NCI-H748 (cell line): ENCODE data around the gene GNA12.

ENCODE experiments used
- DNase-seq: peaks from one replicate; lab custom pipeline; 2025; ENCODE audit not compliant: unreplicated experiment; lab: John Stamatoyannopoulos, UW

Gene GNA12

DNA sequence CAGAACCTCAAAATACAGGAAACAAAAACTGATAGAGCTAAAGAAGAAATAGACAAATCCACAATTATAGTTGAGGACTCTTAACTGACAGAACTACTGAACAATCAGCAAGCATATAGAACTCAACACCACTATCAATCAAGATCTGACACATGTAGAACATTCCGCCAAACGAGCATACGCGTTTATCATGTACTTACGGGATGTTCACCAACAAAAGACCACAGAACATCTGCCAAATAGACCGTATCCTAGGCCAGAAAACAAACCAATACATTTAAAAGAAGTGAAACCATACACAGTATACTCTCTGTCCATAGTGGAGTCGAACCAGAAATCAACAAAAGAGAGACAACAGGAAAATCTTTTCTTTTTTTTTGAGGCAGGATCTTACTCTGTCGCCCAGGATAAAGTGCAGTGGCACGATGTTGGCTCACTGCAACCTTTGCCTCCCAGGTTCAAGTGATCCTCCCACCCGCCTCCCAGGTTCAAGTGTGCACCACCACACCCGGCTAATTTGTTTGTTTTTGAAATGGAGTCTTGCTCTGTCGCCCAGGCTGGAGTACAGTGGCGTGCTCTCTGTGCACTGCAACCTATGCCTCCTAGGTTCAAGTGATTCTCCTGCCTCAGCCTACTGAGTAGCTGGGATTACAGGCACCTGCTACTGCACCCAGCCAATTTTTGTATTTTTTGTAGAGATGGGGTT lies 5.1 kb downstream of the GNA12 start:
- DNase-seq = peak; percentile 19

DNA sequence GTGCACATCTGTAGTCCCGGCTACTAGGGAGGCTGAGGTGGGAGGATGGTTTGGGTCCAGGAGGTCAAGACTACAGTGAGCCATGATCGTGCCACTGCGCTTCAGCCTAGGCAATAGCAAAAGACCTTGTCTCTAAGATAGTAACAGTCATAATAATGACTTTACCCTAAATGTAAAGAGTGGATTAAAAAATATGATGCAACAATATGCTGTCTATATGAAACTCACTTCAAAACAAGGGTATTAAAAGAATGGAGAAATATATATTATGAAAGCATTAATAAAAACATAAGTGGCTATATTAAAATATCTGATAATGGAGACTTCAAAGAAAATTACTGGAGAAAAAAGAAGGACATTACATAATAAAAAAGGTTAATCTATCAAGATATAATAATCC lies 5.7 kb downstream of the GNA12 start:
- DNase-seq = no peak

DNA sequence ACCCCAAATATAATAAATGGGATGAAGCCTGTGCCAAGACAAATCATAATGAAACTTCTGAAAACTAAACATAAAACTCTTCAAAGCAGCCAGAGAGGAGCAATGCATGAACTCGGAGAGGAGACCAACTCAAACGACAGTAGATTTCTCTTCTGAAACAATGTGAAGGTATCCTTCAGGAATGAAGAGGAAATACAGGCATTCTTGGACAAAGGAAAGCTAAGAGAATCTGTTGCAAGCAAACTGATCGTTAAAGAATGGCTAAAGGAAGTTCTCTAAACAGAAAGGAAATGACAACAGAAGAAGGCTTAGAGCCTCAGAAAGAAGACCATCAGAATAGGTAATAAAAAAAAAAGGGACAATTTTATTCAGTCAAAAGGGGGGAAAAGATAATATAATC lies 6.6 kb downstream of the GNA12 start:
- DNase-seq = no peak

DNA sequence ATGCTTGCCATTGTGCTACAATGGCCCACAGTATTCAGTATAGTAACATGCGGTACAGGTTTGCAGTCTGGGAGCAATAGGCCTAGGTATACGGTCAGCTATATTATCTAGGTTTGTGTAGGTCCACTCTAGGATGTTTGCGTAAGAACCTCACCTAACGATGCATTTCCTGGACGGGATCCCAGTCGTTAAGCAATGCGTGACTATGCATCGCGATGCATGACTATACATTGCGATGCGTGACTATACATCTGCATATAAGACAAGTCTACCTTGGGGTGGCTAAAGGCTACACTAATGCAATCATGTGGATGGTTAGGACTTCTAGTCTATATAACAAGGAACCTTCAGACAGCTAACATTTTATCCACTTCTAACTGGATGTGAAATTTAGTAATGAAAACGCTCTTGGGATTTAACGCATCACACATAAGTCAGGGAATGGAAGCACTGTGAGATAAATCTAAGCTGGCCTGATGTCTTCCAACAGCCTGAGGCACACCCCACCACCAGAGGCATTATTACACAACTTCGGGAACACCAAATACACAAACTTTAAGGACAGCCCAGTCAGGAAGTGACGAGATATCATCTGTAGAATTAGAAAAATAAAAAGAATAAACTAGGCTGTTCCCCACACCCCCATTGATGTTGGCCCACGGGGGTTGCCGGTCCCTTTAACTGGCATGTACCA lies 9.2 kb downstream of the GNA12 start:
- peak; percentile 31 for DNase-seq

DNA sequence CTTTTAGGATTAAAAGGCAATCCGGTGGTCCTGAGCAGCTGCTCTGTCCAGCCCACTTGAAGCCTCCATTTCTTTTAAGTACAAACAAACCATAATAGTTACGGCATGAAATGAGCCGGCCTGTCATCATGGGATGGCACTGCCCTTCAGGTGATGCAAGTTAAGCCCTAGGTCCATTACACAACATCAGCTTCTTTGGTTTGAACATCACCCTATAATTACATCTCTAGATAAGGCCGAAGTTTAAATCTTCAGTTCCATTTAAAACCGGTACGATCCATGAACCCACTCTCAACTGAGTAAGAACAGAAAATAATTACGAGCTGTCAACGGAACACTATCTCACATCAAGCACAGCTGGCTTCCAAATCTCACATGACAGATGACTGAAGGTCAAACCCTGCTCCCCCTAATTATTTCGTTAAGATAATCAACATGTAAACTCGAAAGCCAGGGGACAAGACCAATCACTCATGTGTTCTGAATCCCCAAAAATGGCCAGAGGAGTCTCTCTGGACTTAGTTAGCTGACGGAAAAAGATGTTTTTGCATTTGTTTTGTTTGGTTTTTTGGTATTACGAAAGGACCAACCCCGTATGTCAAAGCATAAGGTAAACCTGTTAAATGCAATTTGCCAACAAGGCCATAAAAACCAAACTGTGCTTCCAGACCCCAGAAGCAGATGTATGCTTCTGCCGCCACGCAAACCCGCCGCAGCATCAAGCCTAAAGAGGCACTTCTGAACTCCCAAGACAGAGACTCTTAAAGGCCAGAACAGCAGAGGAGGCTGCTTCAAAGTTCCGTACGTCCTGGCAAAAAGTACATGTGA lies 10.8 kb downstream of the GNA12 start:
- DNase-seq = no peak

GRCh38 chr7:2832461-2832860 lies 11.6 kb downstream of the GNA12 start:
- DNase-seq = no peak

DNA sequence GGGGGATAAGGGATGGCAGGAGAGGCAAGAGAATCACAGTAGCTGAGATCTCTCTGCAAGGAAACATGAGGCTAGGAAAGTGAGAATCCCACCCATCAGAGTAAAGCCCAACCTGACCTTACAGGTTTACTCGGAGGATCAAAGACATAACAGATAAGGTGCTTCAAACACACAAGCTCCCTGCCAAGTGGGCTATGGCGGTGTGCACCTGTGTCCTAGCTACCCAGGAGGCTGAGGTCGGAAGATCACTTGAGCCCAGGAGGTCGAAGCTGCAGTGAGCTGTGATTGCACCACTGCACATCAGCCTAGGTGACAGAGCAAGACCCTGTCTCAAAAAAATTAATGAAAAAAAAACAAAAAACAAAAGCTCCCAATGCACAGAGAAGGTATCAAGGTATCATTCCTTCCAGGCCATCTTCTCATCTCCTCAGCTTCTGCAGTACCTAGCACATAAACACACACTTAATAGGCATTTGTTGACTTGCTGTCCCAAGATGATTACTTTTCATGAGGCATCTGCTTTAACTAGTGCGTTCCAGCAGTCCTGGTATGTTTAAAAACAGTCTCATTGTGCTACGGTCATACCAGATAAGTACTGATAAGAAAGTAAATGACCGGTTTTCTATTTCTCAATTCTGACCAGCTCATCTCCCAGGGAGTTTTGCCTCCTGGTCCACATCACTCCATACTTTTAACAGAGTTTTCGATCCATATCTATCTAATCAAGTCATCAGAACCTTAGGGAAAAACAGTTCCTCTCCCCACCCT lies 13.3 kb downstream of the GNA12 start:
- DNase-seq = no peak

- no peak for DNase-seq
Measured at GRCh38 chr7:2829040-2829439, 15.1 kb downstream of the GNA12 start.

DNA sequence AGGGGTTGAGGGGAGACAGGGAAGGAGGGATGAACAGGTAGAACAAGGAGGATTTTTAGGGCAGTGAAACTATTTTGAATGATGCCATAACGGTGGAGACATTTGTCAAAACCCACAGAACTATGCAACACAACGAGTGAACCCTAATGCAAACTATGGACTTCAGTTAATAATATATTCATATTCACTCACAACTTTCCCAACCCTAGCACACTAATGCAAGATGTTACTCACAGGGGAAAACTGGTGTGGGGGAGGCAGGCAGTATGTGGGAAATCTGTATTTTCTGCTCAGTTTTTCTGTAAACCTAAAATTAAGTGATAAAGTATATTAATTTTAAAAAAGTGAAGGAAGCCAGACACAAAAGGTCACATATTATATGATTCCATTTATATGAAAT lies 17.3 kb downstream of the GNA12 start:
- no peak for DNase-seq

DNA sequence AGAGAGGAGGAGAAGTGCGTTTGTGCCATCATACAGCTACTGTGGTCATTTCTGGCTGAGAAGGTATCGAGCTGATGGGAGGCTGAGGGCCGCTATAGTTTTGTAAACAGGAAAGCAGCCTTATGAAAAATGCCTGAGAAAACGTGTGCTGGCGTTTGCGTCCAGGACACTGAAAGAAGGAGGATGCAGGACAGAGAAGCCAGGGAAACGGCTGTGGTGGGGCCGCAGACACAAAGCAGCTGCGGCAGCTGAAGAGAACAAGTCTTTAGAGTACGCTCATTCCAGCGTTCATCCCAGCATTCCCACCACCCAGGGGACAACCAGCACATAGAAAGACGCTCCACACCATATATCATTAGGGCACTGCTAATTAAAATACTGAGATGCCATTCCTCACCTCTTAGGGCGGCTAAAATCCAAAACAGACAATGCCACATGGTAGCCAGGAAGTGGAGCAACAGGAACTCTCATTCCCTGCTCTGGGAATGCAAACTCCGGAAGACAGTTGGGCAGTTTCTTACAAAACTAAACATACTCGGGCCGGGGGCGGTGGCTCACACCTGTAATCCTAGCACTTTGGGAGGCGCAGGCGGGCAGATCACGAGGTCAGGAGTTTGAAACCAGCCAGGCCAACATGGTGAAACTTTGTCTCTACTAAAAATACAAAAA lies 18.4 kb downstream of the GNA12 start:
- no peak for DNase-seq

- DNase-seq = peak; percentile 65
Measured at GRCh38 chr7:2824678-2825461, 19.2 kb downstream of the GNA12 start.

- DNase-seq = no peak
Measured at GRCh38 chr7:2824026-2824677, 20.0 kb downstream of the GNA12 start.

GRCh38 chr7:2823130-2823529 lies 21.0 kb downstream of the GNA12 start:
- no peak for DNase-seq

DNA sequence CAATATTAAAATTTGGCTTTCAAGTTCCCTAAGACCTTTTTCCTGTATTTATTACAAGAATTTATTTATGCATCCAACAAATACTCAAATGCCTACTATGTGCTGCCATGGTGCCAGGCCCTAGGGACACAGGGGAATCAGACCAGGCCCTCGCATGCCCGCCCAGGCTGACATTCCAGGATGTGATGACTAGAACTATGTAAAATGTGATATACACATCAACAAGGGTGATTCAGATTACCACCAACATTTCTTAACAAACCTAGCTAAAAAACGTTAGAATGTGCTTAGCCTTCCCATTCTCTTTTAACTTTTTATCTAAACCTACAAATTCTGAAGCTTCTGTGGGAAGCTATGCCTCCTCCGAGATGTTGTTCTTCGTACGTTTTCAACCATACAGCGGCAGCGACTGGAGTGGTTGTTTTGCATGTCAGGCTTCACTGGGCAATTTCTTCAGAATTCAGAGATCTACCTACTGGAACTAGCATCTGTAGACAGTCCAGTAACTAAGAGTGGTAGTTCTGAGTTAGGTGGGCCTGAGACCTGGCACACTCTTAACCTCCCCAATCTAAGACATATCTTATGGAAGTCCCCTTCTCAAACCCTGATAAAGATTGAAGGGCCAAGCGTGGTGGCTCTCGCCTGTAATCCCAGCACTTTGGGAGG lies 22.1 kb downstream of the GNA12 start:
- DNase-seq = no peak

- peak; percentile 92 for DNase-seq
Measured at GRCh38 chr7:2821161-2821841, 22.8 kb downstream of the GNA12 start.

DNA sequence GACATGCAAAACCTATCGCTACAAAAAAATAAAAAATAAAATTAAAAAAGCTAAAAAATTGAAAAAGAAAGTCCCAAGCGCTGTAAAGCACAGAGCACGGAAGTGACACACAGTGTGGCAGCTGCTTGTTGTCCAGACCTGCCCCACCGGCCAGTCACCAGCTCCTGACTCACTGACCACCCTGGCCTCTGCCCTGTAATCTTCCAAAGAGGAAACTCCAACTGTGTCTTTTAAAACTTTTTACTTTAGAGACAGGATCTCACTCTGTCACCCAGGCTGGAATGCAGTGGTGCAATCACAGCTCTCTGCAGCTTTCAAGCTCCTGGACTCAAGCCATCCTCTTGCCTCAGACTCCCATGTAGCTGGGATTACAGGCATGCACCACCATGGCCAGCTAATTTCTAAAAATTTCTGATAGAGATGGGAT lies 23.6 kb downstream of the GNA12 start:
- no peak for DNase-seq

DNA sequence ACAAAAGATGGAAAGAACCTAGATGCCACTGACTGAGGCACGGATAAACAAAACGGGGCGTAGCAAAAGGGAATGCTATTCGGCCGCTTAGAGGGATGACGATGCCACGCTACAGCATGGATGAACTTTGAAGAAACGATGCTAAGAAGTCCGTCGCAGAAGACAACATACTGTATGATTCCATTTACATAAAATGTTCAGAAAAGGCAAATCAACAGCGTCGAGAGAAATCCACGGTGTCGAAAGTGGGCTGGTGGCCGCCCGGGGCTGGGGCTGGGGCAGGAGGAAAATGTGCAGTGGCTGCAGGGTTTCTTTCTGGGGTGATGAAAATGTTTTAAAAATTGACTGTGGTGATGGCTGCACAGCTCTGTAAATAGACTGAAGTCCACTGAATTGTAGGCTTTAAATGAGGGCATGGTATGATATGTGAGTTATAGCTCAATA lies 24.1 kb downstream of the GNA12 start:
- DNase-seq = no peak
